Mesenchymal stem cell (in vitro differentiated cells and primary cell): ENCODE data around the gene ADGRV1.

Source experiments
- DNase-seq: peaks from one replicate; pipeline ENCODE4 v3.0.0-alpha.2; 2013
- H2AFZ ChIP-seq: one replicate; pipeline ENCODE4 v1.6.1; 2013; ENCODE audit warnings: low read depth, mild to moderate bottlenecking, control low read depth, inconsistent platforms, low read length, moderate library complexity
- H2AK5ac ChIP-seq: 2 replicates; pipeline ENCODE4 v1.6.1; 2013; ENCODE audit warnings: low read length, moderate library complexity, mild to moderate bottlenecking, inconsistent platforms; ENCODE audit not compliant: severe bottlenecking
- H2BK120ac ChIP-seq: one replicate; pipeline ENCODE4 v1.6.1; 2013; ENCODE audit warnings: low read depth, mild to moderate bottlenecking, inconsistent platforms, low read length, moderate library complexity
- H2BK12ac ChIP-seq, 2 experiments: one replicate each; pipeline ENCODE4 v1.6.1; 2013; ENCODE audit warnings: inconsistent platforms in 2 of 2, low read length in 2 of 2, mild to moderate bottlenecking in 2 of 2, moderate library complexity in 2 of 2, control low read depth in 1 of 2
- H2BK15ac ChIP-seq: one replicate; pipeline ENCODE4 v1.6.1; 2013; ENCODE audit warnings: mild to moderate bottlenecking, low read depth, inconsistent platforms; ENCODE audit not compliant: poor library complexity, severe bottlenecking
- H2BK5ac ChIP-seq: 2 replicates; pipeline ENCODE4 v1.6.1; 2013; ENCODE audit warnings: low read depth, mild to moderate bottlenecking, low read length, control low read depth, inconsistent platforms; ENCODE audit not compliant: poor library complexity, severe bottlenecking
- H3K14ac ChIP-seq, 2 experiments: one replicate each; pipeline ENCODE4 v1.6.1; 2013; ENCODE audit warnings: inconsistent platforms in 2 of 2, low read length in 2 of 2, control low read depth in 1 of 2, mild to moderate bottlenecking in 1 of 2, moderate library complexity in 1 of 2
- H3K18ac ChIP-seq, 2 experiments: one replicate each; pipeline ENCODE4 v1.6.1; 2013; ENCODE audit warnings: inconsistent platforms in 2 of 2, low read length in 2 of 2, control low read depth in 1 of 2, low read depth in 1 of 2, mild to moderate bottlenecking in 1 of 2
- H3K23ac ChIP-seq, 2 experiments: one replicate each; pipeline ENCODE4 v1.6.1; 2013; ENCODE audit warnings: inconsistent platforms in 2 of 2, low read length in 2 of 2, mild to moderate bottlenecking in 2 of 2, moderate library complexity in 2 of 2, control low read depth in 1 of 2
- H3K27ac ChIP-seq: 2 replicates; pipeline ENCODE4 v1.5.1; 2013; ENCODE audit warnings: mild to moderate bottlenecking, moderate library complexity, low read length, control low read depth, inconsistent platforms; ENCODE audit not compliant: poor library complexity, severe bottlenecking
- H3K27me3 ChIP-seq, 2 experiments: 2 replicates each; pipeline versions ENCODE4 v1.6.1 to v1.7.0; 2013; ENCODE audit warnings: low read length in 2 of 2, mild to moderate bottlenecking in 2 of 2, moderate library complexity in 2 of 2, control low read depth in 1 of 2, inconsistent platforms in 1 of 2; ENCODE audit not compliant: control insufficient read depth in 1 of 2, insufficient read depth in 1 of 2
- H3K36me3 ChIP-seq, 2 experiments: 2 replicates each; pipeline versions ENCODE4 v1.6.1 to v1.7.0; 2013; ENCODE audit warnings: low read length in 2 of 2, control low read depth in 1 of 2, inconsistent platforms in 1 of 2, low read depth in 1 of 2, mild to moderate bottlenecking in 1 of 2; ENCODE audit not compliant: insufficient read depth in 2 of 2, control insufficient read depth in 1 of 2
- H3K4ac ChIP-seq, 2 experiments: one replicate each; pipeline ENCODE4 v1.6.1; 2013; ENCODE audit warnings: inconsistent platforms in 2 of 2, low read length in 2 of 2, mild to moderate bottlenecking in 2 of 2, moderate library complexity in 2 of 2, control low read depth in 1 of 2, low read depth in 1 of 2
- H3K4me1 ChIP-seq: 2 replicates; pipeline ENCODE4 v1.6.1; 2013; ENCODE audit warnings: low read depth, low read length, control low read depth; ENCODE audit not compliant: control insufficient read depth, insufficient read depth
- H3K4me2 ChIP-seq: 2 replicates; pipeline ENCODE4 v1.6.1; 2013; ENCODE audit warnings: low read length, mild to moderate bottlenecking, inconsistent platforms; ENCODE audit not compliant: poor library complexity, severe bottlenecking
- H3K4me3 ChIP-seq, 2 experiments: 2 replicates each; pipeline versions ENCODE4 v1.5.1 to v1.7.0; 2013; ENCODE audit warnings: low read length in 2 of 2, mild to moderate bottlenecking in 2 of 2, control low read depth in 1 of 2, low read depth in 1 of 2; ENCODE audit not compliant: insufficient read depth in 1 of 2
- H3K79me1 ChIP-seq: replicated peaks from 2 replicates; pipeline ENCODE4 v1.6.1; 2013; ENCODE audit warnings: mild to moderate bottlenecking, control low read depth, low read length, inconsistent platforms; ENCODE audit not compliant: poor library complexity, severe bottlenecking
- H3K9ac ChIP-seq: 2 replicates; pipeline ENCODE4 v1.7.0; 2013; ENCODE audit warnings: mild to moderate bottlenecking, low read length, moderate library complexity
- H3K9me3 ChIP-seq: 2 replicates; pipeline ENCODE4 v1.7.0; 2013; ENCODE audit warnings: mild to moderate bottlenecking, low read length; ENCODE audit not compliant: control insufficient read depth
- H4K8ac ChIP-seq: one replicate; pipeline ENCODE4 v1.6.1; 2013; ENCODE audit warnings: inconsistent platforms, mild to moderate bottlenecking, low read length, moderate library complexity
- H4K91ac ChIP-seq: one replicate; pipeline ENCODE4 v1.6.1; 2013; ENCODE audit warnings: mild to moderate bottlenecking, low read length, inconsistent platforms
- WGBS: methylation state at CpG from one replicate; pipeline ENCODE4 v1.1.7; 2013; ENCODE audit warnings: mixed read lengths; 5-methylcytosine and 5-hydroxymethylcytosine counted together

ADGRV1 gene

DNA sequence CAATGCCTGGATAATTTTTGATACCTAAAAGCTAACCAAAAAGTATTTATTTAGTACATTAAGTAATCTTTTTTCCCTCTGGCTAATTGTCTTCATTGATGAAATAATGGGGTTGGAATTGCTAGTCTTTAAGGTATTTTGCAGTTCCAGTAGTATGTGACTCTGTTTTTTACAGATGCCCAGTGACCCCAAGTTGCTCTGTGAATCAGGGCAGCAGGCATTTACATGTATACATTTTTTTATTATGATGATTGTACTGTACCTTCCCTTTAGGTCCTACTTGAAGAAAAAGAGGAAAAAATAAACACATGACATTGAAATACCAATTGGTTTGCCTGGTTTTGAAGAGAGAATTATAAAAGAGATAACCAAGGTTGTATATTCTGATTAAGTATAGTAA, 385.5 kb downstream of the ADGRV1 start:
- Histone ChIP-seq H3K4me3 (no peak overlapping the region), H3K14ac (no peak overlapping the region), H3K9ac (no peak overlapping the region), H2AK5ac (no peak overlapping the region), H2BK15ac (no peak overlapping the region), H2BK120ac (no peak overlapping the region), H3K9me3 (no peaks in the 10 kb centered on the region), H3K4ac (no peak overlapping the region), H3K4me2 (no peak overlapping the region), H3K79me1 (no peaks in the 10 kb centered on the region), H3K36me3 (no peaks in the 10 kb centered on the region), H3K4me1 (no peaks in the 10 kb centered on the region), H4K91ac (no peak overlapping the region), H2AFZ (no peak overlapping the region), H4K8ac (no peak overlapping the region), H3K18ac (no peak overlapping the region), H3K27ac (no peak overlapping the region), H2BK12ac (no peak overlapping the region), H3K23ac (no peak overlapping the region), H3K27me3 (no peaks in the 10 kb centered on the region), H2BK5ac (no peak overlapping the region)
- no peak for DNase-seq

DNA sequence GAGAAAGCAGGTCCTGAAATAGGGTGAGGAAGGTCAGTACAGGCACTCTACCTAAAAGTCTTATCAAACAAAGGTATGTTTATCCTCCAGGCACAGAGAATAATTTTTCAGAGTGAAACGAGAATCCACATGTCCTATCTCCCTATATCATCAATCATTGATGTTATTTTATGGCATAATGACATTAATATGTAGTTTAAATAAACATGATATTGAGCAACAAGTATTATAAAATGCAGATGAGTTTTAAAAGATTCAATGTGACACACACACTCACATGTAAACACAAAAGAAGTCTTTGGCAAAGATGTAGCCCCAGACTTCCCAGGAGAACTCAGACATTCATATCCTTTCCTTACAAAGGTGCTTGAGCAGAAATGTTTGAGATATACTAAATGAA, 389.1 kb downstream of the ADGRV1 start:
- no peak overlapping the region for H3K4ac ChIP-seq
- no peaks in the 10 kb centered on the region for H3K36me3 ChIP-seq
- no peaks in the 10 kb centered on the region for H3K4me1 ChIP-seq
- no peaks in the 10 kb centered on the region for H3K27me3 ChIP-seq
- H4K8ac ChIP-seq, result no peak overlapping the region
- no peak overlapping the region for H3K4me2 ChIP-seq
- H3K4me3 ChIP-seq, result no peak overlapping the region
- H3K9me3 ChIP-seq, result no peaks in the 10 kb centered on the region
- WGBS, result no CpG with 5 or more reads among the region's 1 CpG
- no peak overlapping the region for H3K18ac ChIP-seq
- no peak overlapping the region for H3K27ac ChIP-seq
- no peak overlapping the region for H2BK15ac ChIP-seq
- DNase-seq, result no peak
- H2AFZ ChIP-seq, result no peak overlapping the region
- H3K23ac ChIP-seq, result no peak overlapping the region
- H3K14ac ChIP-seq, result no peak overlapping the region
- no peaks in the 10 kb centered on the region for H3K79me1 ChIP-seq
- H2BK120ac ChIP-seq, result no peak overlapping the region
- no peak overlapping the region for H4K91ac ChIP-seq
- no peak overlapping the region for H3K9ac ChIP-seq
- H2AK5ac ChIP-seq, result no peak overlapping the region
- H2BK12ac ChIP-seq, result no peak overlapping the region
- no peak overlapping the region for H2BK5ac ChIP-seq

DNA sequence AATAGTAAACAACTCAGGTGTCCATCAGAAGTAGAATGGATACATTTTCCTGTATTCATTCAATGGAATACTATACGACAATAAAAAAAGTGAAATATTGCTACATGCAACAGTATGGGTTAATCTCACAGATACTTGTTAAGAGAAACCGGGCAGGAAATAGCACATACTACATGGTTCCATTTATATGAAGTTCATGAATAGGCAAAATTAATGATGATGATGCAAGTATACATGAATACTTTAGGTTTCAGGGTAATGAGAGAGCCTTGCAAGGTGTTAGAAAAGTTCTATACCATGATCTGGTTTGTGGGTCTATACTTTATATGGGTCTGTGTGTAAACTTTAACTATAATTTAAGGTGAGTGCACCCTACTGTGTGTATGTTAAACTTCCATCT, 390.4 kb downstream of the ADGRV1 start:
- Histone ChIP-seq H4K91ac (no peak overlapping the region), H2AK5ac (no peak overlapping the region), H3K9ac (no peak overlapping the region), H2BK12ac (no peak overlapping the region), H3K36me3 (no peaks in the 10 kb centered on the region), H3K18ac (no peak overlapping the region), H2BK15ac (no peak overlapping the region), H3K4ac (no peak overlapping the region), H2AFZ (no peak overlapping the region), H2BK120ac (no peak overlapping the region), H3K4me3 (no peak overlapping the region), H2BK5ac (no peak overlapping the region), H3K27me3 (no peaks in the 10 kb centered on the region), H3K4me1 (no peaks in the 10 kb centered on the region), H3K14ac (no peak overlapping the region), H3K4me2 (no peak overlapping the region), H4K8ac (no peak overlapping the region), H3K27ac (no peak overlapping the region), H3K79me1 (no peaks in the 10 kb centered on the region), H3K23ac (no peak overlapping the region), H3K9me3 (no peaks in the 10 kb centered on the region)
- 100% methylated on average over 1 of the region's 2 CpGs for WGBS
- no peak for DNase-seq

DNA sequence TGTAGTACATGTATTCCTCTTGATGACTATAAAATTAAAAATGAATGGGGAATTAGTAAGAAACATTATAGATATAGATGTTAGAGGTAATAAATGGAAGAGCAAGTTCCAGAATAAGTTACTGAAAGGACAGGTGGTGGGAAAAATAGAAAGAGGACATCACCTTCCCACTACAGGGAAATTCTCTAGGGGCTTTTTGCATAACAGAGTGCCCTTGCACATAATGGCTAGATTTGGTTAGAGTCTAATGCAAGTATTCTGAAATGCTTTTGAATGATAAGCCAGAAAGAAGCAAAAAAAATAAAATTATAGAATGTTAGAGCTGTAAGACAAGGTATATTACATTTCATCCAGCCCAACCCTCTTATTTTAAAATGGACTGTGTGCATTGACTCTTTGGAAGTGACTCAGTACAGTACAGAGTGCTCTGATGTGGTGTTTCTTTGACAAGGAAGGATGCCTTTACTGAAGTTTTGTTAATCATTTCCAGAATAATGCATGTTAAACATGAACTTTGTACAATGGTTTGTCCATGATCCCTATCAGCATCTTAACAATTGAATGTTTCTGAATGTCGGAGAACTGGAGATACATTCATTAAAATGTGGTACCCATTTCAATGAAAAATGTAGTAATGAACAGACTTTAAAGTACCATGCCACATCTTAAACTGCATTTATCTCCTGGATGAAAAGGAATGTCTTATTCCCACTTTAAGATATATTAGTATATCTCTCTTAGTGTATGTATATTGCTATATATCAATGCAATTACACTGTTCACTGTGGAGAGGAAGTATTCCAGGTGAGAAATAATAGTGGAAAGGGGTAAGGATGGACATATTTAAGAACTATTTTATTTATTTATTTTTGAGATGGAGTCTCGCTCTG, 391.1 kb downstream of the ADGRV1 start:
- no peak overlapping the region for H2BK15ac ChIP-seq

More for the DNA sequence above, 391.1 kb downstream of the ADGRV1 start:
- no peak overlapping the region for H2BK12ac ChIP-seq
- H3K4me2 ChIP-seq, result no peak overlapping the region
- no peak overlapping the region for H3K27ac ChIP-seq
- no peak overlapping the region for H4K91ac ChIP-seq
- no peak overlapping the region for H4K8ac ChIP-seq
- no peak overlapping the region for H2BK120ac ChIP-seq
- no peaks in the 10 kb centered on the region for H3K9me3 ChIP-seq
- 89% methylated on average over 1 of the region's 2 CpGs for WGBS
- H3K9ac ChIP-seq, result no peak overlapping the region
- no peaks in the 10 kb centered on the region for H3K4me1 ChIP-seq
- no peaks in the 10 kb centered on the region for H3K79me1 ChIP-seq
- no peak overlapping the region for H2AK5ac ChIP-seq
- H3K18ac ChIP-seq, result no peak overlapping the region
- no peak overlapping the region for H2AFZ ChIP-seq
- no peak overlapping the region for H3K4me3 ChIP-seq
- H3K27me3 ChIP-seq, result no peaks in the 10 kb centered on the region
- no peak overlapping the region for H3K4ac ChIP-seq
- no peak overlapping the region for H3K14ac ChIP-seq
- no peaks in the 10 kb centered on the region for H3K36me3 ChIP-seq
- H2BK5ac ChIP-seq, result no peak overlapping the region
- no peak for DNase-seq
- H3K23ac ChIP-seq, result no peak overlapping the region
